Naive thymus-derived CD4-positive, alpha-beta T cell (primary cell): ENCODE measurements around the gene GRM2. TPM values are rescaled to one million over a fixed set of nuclear protein-coding genes. Genes with fewer than 3 reads are reported as not detected.

ENCODE experiments used
- ATAC-seq: fragments of 150-1000 bp; cut with Tn5 transposase; 2 replicates; pipeline ENCODE4 v1.10.0; 2021; ENCODE audit warnings: mild to moderate bottlenecking, moderate library complexity
- CTCF ChIA-PET: fragments of 350-600 bp; sonication (Branson Sonifier 250); formaldehyde crosslinking; loops from one replicate; lab custom pipeline; 2021; ENCODE audit warnings: antibody characterized with exemption; lab: Charles Lee
- POLR2A ChIA-PET: fragments of 350-600 bp; sonication (Branson Sonifier 250); formaldehyde crosslinking; loops from one replicate; lab custom pipeline; 2021; ENCODE audit warnings: antibody characterized with exemption, inconsistent platforms; lab: Charles Lee
- DNase-seq, 9 donors: peaks; one replicate each; pipeline versions ENCODE4 v3.0.0 to v3.0.0-alpha.2; 2020 to 2022; ENCODE audit warnings: mixed read lengths in 1 of 9
- H3K27ac ChIP-seq: one replicate; pipeline ENCODE4 v1.7.0; 2013; ENCODE audit warnings: mild to moderate bottlenecking, low read depth, low read length, moderate library complexity
- H3K27me3 ChIP-seq, 2 donors: one replicate each; pipeline ENCODE4 v1.7.0; 2013; ENCODE audit warnings: low read length in 2 of 2, mild to moderate bottlenecking in 2 of 2, moderate library complexity in 2 of 2; ENCODE audit not compliant: control insufficient read depth in 2 of 2, insufficient read depth in 2 of 2
- H3K36me3 ChIP-seq, 3 experiments: 1 replicate in 2 of 3; 2 replicates in 1 of 3; pipeline ENCODE4 v1.7.0; 2013; ENCODE audit warnings: low read length in 3 of 3, mild to moderate bottlenecking in 3 of 3, moderate library complexity in 1 of 3; ENCODE audit not compliant: insufficient read depth in 3 of 3, control insufficient read depth in 2 of 3
- H3K4me1 ChIP-seq, 2 donors: one replicate each; pipeline ENCODE4 v1.7.0; 2013; ENCODE audit warnings: low read length in 2 of 2, mild to moderate bottlenecking in 2 of 2, moderate library complexity in 1 of 2; ENCODE audit not compliant: control insufficient read depth in 2 of 2, insufficient read depth in 2 of 2
- H3K4me3 ChIP-seq: 2 replicates; pipeline ENCODE4 v1.7.0; 2013; ENCODE audit warnings: mild to moderate bottlenecking, low read length
- H3K9me3 ChIP-seq, 3 experiments: 1 replicate in 2 of 3; 2 replicates in 1 of 3; pipeline ENCODE4 v1.7.0; 2013; ENCODE audit warnings: low read length in 3 of 3; ENCODE audit not compliant: control insufficient read depth in 2 of 3
- H3K27ac Mint-ChIP-seq, 9 donors: one replicate each; pipeline ENCODE4 v1.8.0; 2020 to 2022; ENCODE audit warnings: mixed read lengths in 9 of 9, mild to moderate bottlenecking in 8 of 9, moderate library complexity in 5 of 9, inconsistent platforms in 2 of 9
- H3K27me3 Mint-ChIP-seq, 5 donors: one replicate each; pipeline ENCODE4 v1.8.0; 2021 to 2022; ENCODE audit warnings: mixed read lengths in 5 of 5, mild to moderate bottlenecking in 1 of 5
- H3K36me3 Mint-ChIP-seq, 5 donors: one replicate each; pipeline ENCODE4 v1.8.0; 2020 to 2022; ENCODE audit warnings: mixed read lengths in 5 of 5, mild to moderate bottlenecking in 3 of 5, inconsistent platforms in 1 of 5
- H3K4me1 Mint-ChIP-seq, 7 donors: one replicate each; pipeline ENCODE4 v1.8.0; 2020 to 2022; ENCODE audit warnings: mixed read lengths in 7 of 7, mild to moderate bottlenecking in 3 of 7, inconsistent platforms in 1 of 7
- H3K4me3 Mint-ChIP-seq, 10 donors: one replicate each; pipeline ENCODE4 v1.8.0; 2020 to 2022; ENCODE audit warnings: mild to moderate bottlenecking in 10 of 10, mixed read lengths in 10 of 10, moderate library complexity in 6 of 10, inconsistent platforms in 2 of 10
- H3K9me3 Mint-ChIP-seq, 11 donors: one replicate each; pipeline ENCODE4 v1.8.0; 2020 to 2022; ENCODE audit warnings: mixed read lengths in 11 of 11, mild to moderate bottlenecking in 4 of 11, inconsistent platforms in 1 of 11, moderate library complexity in 1 of 11
- intact Hi-C, 2 donors: fragments of 100-400 bp; cut with micrococcal nuclease; formaldehyde crosslinking; loops; one replicate each; pipeline ENCODE4 v1.15.1; 2023
- polyA plus RNA-seq, 2 donors: library from polyadenylated mRNA; unstranded; fragments of 300-500 nt; fragmentation: Illumina TruSeq; gene quantifications; one replicate each; pipeline ENCODE4 v1.2.3, GENCODE V29; 2021
- total RNA-seq, 6 experiments: library from RNA in 5 of 6; stranded (reverse) in 5 of 6; gene quantifications; 1 replicate in 5 of 6; 2 replicates in 1 of 6; pipeline ENCODE4 v1.2.3 and lab custom pipeline; 2021 to 2026

GRM2 gene
- total and polyA plus RNA-seq, 7 experiments from 2014 or later: 0.14 to 5.1 (median 3.0) TPM; not detected in 1

DNA sequence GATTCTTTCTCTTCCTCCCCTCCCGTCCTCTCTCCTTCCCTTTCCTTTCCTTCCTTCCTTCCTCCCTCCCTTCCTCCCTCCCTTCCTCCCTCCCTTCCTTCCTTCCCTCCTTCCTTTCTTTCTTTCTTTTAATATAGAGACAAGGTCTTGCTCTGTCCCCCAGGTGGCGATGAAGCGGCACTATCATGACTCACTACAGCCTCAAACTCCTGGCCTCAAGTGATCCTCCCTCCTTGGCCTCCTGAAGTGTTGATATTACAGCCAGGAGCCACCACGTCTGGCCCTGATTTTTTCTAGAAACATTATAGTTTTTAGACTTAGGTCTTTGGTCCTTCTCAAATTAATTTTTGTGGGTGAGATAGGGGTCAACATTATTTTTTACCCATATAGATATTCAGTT, 15.5 kb downstream of the GRM2 start:
- Mint-ChIP-seq H3K27ac (peak overlapping the region in 5 of 9 donors; percentile 33 to 87 (median 57)), H3K4me1 (peaks cover 21 to 40% (median 35%) of the 10 kb centered on the region in 7 donors), H3K4me3 (no peak overlapping the region), H3K9me3 (no peaks in the 10 kb centered on the region), H3K27me3 (no peaks in the 10 kb centered on the region), H3K36me3 (no peaks in the 10 kb centered on the region)
- Histone ChIP-seq H3K9me3 (no peaks in the 10 kb centered on the region), H3K27ac (no peak overlapping the region), H3K27me3 (no peaks in the 10 kb centered on the region), H3K4me1 (peaks cover 14 to 20% of the 10 kb centered on the region in 2 donors), H3K36me3 (no peaks in the 10 kb centered on the region), H3K4me3 (no peak overlapping the region)
- intact Hi-C loops: no loop called here
- POLR2A ChIA-PET: no interaction called here
- CTCF ChIA-PET: no interaction called here
- no peak for DNase-seq
- no peak for ATAC-seq

GRCh38 chr3:51727500-51727899, 20.6 kb downstream of the GRM2 start:
- Mint-ChIP-seq H3K9me3 (peaks cover 0 to 3% (median 0%) of the 10 kb centered on the region in 11 donors), H3K27me3 (no peaks in the 10 kb centered on the region), H3K27ac (no peak overlapping the region), H3K36me3 (no peaks in the 10 kb centered on the region), H3K4me1 (peaks cover 0 to 13% (median under 1%) of the 10 kb centered on the region in 7 donors), H3K4me3 (no peak overlapping the region)
- intact Hi-C loops: no loop called here
- POLR2A ChIA-PET: no interaction called here
- ATAC-seq: no peak
- Histone ChIP-seq H3K27me3 (no peaks in the 10 kb centered on the region), H3K9me3 (no peaks in the 10 kb centered on the region), H3K4me3 (no peak overlapping the region), H3K27ac (no peak overlapping the region), H3K36me3 (no peaks in the 10 kb centered on the region), H3K4me1 (no peaks in the 10 kb centered on the region)
- DNase-seq: no peak
- CTCF ChIA-PET: interaction anchor here (0.6 kb wide), 1 partner anchor 1279 kb away, joined by 3 read pairs; no protein-coding TSS in a partner anchor

- no peaks in the 10 kb centered on the region for H3K9me3 ChIP-seq
- no peak overlapping the region for H3K4me3 ChIP-seq
- H3K27me3 ChIP-seq: no peaks in the 10 kb centered on the region
- H3K27ac ChIP-seq: no peak overlapping the region
- Mint-ChIP-seq H3K9me3 (peaks cover 0 to 3% (median 0%) of the 10 kb centered on the region in 11 donors), H3K36me3 (no peaks in the 10 kb centered on the region), H3K27me3 (no peaks in the 10 kb centered on the region), H3K4me3 (no peak overlapping the region), H3K4me1 (peaks cover 0 to 19% (median 3%) of the 10 kb centered on the region in 7 donors), H3K27ac (no peak overlapping the region)
- ATAC-seq: no peak
- no peaks in the 10 kb centered on the region for H3K4me1 ChIP-seq
- POLR2A ChIA-PET: no interaction called here
- DNase-seq: no peak
- H3K36me3 ChIP-seq: no peaks in the 10 kb centered on the region
- CTCF ChIA-PET: interaction anchor here (0.7 kb wide), 1 partner anchor 200 kb away, joined by 3 read pairs; no protein-coding TSS in a partner anchor
- intact Hi-C loops: no loop called here
Observed at GRCh38 chr3:51729042-51729633, 22.3 kb downstream of the GRM2 start.

GRCh38 chr3:51733859-51734571, 27.1 kb downstream of the GRM2 start:
- Histone ChIP-seq H3K36me3 (no peaks in the 10 kb centered on the region), H3K4me3 (no peak overlapping the region), H3K27ac (no peak overlapping the region), H3K9me3 (no peaks in the 10 kb centered on the region), H3K27me3 (no peaks in the 10 kb centered on the region), H3K4me1 (peaks cover 0 to 7% of the 10 kb centered on the region in 2 donors)
- CTCF ChIA-PET: no interaction called here
- Mint-ChIP-seq H3K4me1 (peaks cover 0 to 31% (median 13%) of the 10 kb centered on the region in 7 donors), H3K9me3 (peaks cover 0 to 2% (median 0%) of the 10 kb centered on the region in 11 donors), H3K27me3 (peaks cover 0 to 16% (median 6%) of the 10 kb centered on the region in 5 donors), H3K4me3 (peak overlapping the region in 1 of 10 donors; percentile 62), H3K36me3 (peaks cover 0 to 4% (median 0%) of the 10 kb centered on the region in 5 donors), H3K27ac (peak overlapping the region in 2 of 9 donors; percentile 28 to 80)
- POLR2A ChIA-PET: interaction anchor here (0.5 kb wide), 1 partner anchor 732 kb away, joined by 3 read pairs; no protein-coding TSS in a partner anchor
- intact Hi-C loops: no loop called here
- no peak for ATAC-seq
- no peak for DNase-seq

- POLR2A ChIA-PET: interaction anchor here (0.5 kb wide), 1 partner anchor 732 kb away, joined by 3 read pairs; no protein-coding TSS in a partner anchor
- H3K4me3 ChIP-seq: no peak overlapping the region
- H3K9me3 ChIP-seq: no peaks in the 10 kb centered on the region
- peak overlapping the region in 1 of 9 donors; percentile 80 for H3K27ac Mint-ChIP-seq
- H3K36me3 Mint-ChIP-seq: peaks cover 0 to 4% (median 0%) of the 10 kb centered on the region in 5 donors
- H3K4me3 Mint-ChIP-seq: peak overlapping the region in 2 of 10 donors; percentile 44 to 62
- CTCF ChIA-PET: no interaction called here
- ATAC-seq: no peak
- DNase-seq: no peak
- H3K27me3 ChIP-seq: no peaks in the 10 kb centered on the region
- intact Hi-C loops: no loop called here
- peaks cover 0 to 2% (median 0%) of the 10 kb centered on the region in 11 donors for H3K9me3 Mint-ChIP-seq
- H3K4me1 Mint-ChIP-seq: peaks cover 0 to 28% (median 13%) of the 10 kb centered on the region in 7 donors
- H3K4me1 ChIP-seq: peaks cover 0 to 7% of the 10 kb centered on the region in 2 donors
- H3K36me3 ChIP-seq: no peaks in the 10 kb centered on the region
- H3K27ac ChIP-seq: no peak overlapping the region
- H3K27me3 Mint-ChIP-seq: peaks cover 0 to 21% (median 8%) of the 10 kb centered on the region in 5 donors
Observed at GRCh38 chr3:51734572-51734907, 27.7 kb downstream of the GRM2 start.

GRCh38 chr3:51735039-51735438, 28.2 kb downstream of the GRM2 start:
- intact Hi-C loops: no loop called here
- ATAC-seq (no peak), DNase-seq (no peak)
- ChIA-PET POLR2A (no interaction called here), CTCF (no interaction called here)
- Mint-ChIP-seq H3K4me3 (peak overlapping the region in 1 of 10 donors; percentile 62), H3K9me3 (peaks cover 0 to 2% (median 0%) of the 10 kb centered on the region in 11 donors), H3K36me3 (peaks cover 0 to 4% (median 0%) of the 10 kb centered on the region in 5 donors), H3K27me3 (peaks cover 0 to 21% (median 10%) of the 10 kb centered on the region in 5 donors), H3K4me1 (peaks cover 0 to 24% (median 13%) of the 10 kb centered on the region in 7 donors), H3K27ac (peak overlapping the region in 1 of 9 donors; percentile 80)
- H3K4me3 ChIP-seq: no peak overlapping the region
- no peaks in the 10 kb centered on the region for H3K27me3 ChIP-seq
- peaks cover 0 to 7% of the 10 kb centered on the region in 2 donors for H3K4me1 ChIP-seq
- H3K36me3 ChIP-seq: no peaks in the 10 kb centered on the region
- no peak overlapping the region for H3K27ac ChIP-seq
- no peaks in the 10 kb centered on the region for H3K9me3 ChIP-seq
